G401 (cell line): Measurements from ENCODE around the gene NHLH1. TPM values are rescaled to one million over a fixed set of nuclear protein-coding genes. Genes with fewer than 3 reads are reported as not detected.

Experiments
- DNase-seq: peaks from one replicate; pipeline ENCODE4 v3.0.0-alpha.2; 2015; ENCODE audit warnings: low spot score
- in situ Hi-C: cut with HindIII; loops from 2 replicates; pipeline ENCODE4 v1.10.0; 2016; ENCODE audit warnings: low sequenced_read_pairs, mixed read lengths
- total RNA-seq: library from RNA; depleted of rRNA; stranded (reverse); fragments of >200 nt; shearing (Covaris generic); gene quantifications from 2 replicates; pipeline ENCODE4 v1.2.3, GENCODE V29; 2014

The NHLH1 gene
- total RNA-seq, 1 experiment from 2014 or later = not detected

DNA sequence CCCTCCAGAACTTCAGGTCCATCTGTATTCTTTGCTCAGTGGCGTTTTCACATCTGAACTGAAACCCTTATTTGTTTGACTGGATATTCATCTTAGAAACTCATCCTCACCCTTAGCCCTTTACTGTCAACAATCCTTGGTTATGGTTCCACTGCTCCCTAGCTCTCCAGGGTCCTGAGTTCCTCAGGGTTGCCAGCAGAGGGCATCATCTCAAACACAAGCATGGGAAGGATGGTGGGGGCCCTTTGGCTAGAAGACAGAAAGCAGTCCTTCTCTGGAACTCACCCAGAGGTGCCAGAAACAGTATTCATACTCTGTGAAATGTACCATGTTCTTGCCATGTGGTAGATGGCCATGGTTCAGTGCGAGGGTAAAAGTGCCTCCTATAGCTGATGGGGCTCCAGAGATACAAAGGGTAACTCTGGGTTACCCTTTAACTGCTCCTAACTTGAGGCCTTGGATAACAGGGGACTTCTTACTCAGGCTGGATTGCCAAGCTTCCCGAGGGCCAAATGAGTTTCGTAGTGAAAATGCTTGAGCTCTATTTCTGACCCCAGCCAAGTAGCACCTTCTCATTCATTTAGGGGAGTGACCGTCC lies 12.4 kb upstream of the NHLH1 start:
- DNase-seq = peak; percentile 55
- in situ Hi-C loops = loop anchor here (5.0 kb wide), 1 partner anchor 43 kb away; no protein-coding TSS in a partner anchor

DNA sequence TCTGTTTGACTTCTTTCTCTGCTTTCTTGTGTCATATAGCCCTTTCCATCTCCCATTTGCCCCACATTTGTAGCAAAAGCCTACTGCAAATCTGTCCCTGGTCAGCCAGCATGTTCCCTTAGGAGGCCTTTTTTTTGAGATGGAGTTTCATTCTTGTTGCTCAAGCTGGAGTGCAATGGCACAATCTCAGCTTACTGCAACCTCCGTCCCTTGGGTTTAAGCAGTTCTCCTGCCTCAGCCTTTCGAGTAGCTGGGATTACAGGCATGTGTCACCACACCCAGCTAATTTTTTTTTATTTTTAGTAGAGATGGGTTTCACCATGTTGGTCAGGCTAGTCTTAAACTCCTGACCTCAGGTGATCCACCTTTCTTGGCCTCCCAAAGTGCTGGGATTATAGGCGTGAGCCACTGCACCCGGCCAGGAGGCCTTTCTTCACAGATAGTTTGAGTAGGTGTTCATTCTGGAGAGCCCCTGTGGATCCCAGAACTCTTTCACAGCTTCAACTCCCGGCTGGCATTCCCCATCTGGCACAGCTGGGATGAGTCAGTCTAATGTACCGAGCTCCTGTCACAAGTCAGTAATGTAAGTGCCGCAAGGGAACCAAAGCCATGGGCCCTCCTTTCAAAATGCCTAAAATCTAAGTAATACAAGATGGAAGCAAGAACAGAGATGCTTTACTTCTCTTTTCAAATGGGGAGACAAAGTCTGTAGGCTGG lies 9.4 kb upstream of the NHLH1 start:
- in situ Hi-C loops = no loop called here
- no peak for DNase-seq

DNA sequence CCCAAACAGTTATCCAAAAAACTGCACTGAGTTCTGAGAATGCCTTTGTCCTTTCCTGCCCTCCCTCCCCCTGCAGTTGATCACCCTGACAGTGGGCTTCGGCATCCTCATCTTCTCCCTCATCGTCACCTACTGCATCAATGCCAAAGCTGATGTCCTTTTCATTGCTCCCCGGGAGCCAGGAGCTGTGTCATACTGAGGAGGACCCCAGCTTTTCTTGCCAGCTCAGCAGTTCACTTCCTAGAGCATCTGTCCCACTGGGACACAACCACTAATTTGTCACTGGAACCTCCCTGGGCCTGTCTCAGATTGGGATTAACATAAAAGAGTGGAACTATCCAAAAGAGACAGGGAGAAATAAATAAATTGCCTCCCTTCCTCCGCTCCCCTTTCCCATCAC lies 8.8 kb upstream of the NHLH1 start:
- in situ Hi-C loops = no loop called here
- DNase-seq = no peak

DNA sequence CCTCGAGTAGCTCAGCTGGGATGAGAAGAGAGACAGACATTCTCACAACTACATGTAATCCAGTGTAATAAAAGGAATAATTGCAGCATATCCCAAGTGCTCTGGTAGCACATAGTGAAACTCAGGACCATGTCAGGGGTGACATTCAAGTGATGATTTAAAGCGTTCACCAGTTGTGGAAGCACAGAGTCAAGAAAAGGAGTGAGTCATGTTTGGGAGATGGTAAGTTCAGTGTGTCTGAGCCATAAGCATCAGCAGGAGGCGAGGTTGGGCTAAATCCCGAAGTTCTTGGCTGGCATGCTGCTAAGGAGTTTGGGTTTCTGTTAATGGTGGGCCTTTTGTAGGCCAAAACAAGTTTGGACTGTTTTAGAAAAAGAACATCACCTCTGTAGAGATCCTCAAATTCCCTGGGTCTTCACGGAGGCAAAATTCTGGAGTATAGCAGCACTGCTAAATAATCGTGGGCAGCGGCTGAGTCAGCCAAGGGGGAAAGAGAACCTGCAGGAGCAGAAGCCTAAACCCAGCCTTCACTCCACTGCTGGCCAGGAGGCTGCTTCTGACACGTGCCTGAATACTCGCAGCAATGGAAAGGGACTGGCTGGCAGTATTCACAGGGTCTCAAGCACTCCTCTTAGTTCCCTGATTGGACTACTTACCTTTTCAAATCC lies 7.2 kb upstream of the NHLH1 start:
- in situ Hi-C loops = no loop called here
- no peak for DNase-seq

GRCh38 chr1:160360227-160360695 lies 6.6 kb upstream of the NHLH1 start:
- in situ Hi-C loops = no loop called here

GRCh38 chr1:160361199-160361598 lies 5.7 kb upstream of the NHLH1 start:
- in situ Hi-C loops = no loop called here
- DNase-seq = no peak

More at GRCh38 chr1:160360227-160360695, 6.6 kb upstream of the NHLH1 start:
- no peak for DNase-seq

- no peak for DNase-seq
- in situ Hi-C loops = no loop called here
These were observed 5.1 kb upstream of the NHLH1 start for GRCh38 chr1:160361814-160362167.

DNA sequence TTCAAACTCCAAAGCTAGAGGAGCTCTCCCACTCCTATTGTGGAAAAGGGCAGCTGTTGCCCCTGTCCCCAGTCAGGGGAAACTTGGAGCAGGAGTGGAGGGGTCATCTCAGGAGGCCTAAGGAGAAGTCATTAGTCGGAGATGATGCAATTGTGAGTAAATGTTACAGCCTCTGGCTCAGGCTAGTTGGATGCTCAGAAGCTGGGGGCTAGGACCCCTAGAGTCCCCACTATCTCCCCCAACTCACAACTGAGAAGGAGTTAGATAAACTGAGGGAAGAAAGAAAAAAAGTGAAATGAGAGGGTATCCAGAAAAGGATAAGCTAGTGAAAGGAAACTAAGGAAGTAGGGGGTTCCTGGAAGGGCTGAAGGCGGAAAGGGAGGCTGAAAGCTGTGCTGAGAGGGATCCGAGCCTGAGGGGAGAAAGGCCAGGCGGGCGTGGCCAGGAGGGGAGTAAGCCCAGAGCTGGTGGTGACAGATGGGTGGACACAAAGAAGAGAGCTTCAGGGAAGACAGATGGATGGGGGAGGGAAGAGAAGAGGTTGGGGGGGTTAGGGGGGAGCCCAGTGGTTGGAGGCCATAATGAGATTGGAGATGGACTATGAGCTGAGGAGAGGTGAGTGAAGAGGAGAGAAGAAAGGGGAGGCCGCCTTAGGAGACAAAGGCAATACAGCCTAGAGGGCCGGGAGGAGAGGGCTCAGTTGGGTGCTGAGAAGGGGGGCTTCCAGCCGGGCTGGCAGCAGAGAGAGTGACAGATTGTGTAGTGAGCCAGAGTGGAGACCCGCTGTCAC lies 4.5 kb upstream of the NHLH1 start:
- DNase-seq = peak; percentile 33
- in situ Hi-C loops = no loop called here

DNA sequence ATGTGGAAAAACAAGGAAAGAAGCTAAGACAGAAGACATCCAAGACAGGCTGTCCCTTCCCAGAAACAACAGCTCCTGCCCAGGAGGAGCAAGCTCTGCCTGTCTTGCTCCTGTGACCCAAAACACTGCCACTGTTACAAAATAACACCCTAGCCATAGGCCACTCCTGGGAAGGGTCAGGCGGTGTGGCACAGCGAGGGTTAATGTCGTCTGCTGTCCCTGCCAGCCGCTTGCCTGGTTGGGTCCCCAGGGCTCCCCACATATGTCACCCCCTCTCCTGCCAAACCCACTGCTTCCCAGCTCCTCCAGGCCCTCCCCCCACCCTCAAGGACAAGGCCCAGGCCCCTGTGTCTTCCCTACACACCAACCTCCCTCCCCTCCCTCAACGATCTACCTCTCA lies 3.9 kb upstream of the NHLH1 start:
- in situ Hi-C loops = no loop called here
- peak; percentile 69 for DNase-seq

GRCh38 chr1:160363951-160364735 lies 2.7 kb upstream of the NHLH1 start:
- in situ Hi-C loops = no loop called here
- DNase-seq = no peak

DNA sequence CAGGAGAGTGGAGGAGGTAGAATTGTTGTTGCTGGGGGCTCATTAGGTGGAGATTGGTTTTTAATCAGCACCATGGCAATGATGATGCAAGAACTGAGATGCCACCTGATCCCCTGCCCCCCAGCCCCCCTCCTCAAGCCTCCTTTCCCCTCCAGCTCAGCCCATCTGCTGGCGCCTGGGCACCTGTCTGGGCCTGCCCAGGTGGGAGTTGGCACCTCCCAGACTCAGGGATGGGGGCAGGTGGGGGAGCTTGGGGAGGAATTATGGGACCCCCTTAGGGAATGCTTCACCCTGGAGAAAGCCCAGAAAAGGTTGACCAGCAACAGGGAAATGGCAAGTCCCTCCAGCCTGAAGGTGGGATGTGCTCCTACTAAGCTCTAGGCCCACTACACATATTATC lies 1.5 kb upstream of the NHLH1 start:
- in situ Hi-C loops = no loop called here
- DNase-seq = no peak

GRCh38 chr1:160367516-160367900 lies 637 bp downstream of the NHLH1 start:
- in situ Hi-C loops = no loop called here
- DNase-seq = no peak

DNA sequence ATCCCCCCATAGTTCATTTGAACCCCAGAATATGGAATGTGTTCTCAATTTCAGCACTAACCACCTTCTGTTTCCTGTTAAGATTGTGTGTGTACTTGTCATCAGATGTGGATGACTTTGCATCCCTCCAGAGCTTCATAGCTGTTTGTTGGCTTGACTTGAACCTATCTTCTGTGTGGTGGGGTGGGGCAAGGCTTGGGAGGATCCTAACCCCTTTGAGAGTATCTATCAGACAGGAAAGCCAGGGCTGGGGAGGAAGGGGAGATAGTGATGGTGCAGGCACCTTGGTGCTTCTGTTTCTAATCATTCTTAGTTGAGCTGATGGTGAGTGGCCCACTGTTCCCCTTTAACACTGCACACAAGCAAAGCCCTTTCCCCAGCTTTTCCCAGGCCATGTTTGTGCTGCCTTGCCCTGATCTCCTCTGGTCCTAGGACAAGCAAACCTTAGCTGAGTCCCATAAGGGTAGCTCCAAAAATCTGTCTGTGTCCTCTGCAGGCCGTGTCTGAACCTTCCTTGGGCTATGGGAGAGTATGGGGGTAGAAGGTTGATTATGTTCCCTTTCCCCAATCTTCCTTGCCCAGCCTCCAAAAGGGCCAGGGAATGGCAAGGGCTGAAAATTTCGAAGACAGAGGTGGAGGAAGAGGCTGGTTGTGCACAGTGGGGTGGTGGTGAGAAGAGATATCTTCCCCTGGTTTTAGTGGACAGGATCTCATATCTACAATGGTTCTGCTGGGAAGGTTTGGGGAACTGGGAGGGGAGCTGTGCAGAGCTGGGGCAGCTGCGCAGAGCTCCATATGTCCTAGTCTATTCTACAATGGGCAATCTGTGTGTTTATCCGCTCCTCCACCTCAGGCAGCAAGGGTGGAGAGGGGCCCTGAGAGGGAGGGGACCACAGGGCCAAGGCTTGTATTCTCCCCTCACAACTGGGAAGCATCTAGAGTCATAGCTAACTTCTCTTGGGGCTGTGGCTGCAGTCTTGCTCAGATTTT lies 1.4 kb downstream of the NHLH1 start:
- no peak for DNase-seq
- in situ Hi-C loops = no loop called here

DNA sequence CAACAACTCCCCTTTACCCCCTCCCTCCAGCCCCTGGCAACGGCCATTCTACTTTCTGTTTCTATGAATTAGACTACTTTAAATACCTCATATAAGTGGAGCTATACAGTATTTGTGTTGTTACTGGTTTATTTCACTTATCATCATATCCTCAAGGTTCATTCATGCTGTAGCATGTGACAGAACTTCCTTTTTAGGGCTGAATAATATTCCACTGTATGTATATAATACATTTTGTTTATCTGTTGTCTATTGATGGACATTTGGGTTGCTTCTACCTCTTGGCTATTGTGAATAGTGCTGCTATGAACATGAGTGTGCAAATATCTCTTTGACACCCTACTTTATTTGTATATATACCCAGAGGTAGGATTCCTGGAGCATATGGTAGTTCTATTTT lies 2.2 kb downstream of the NHLH1 start:
- in situ Hi-C loops = no loop called here
- DNase-seq = no peak

DNA sequence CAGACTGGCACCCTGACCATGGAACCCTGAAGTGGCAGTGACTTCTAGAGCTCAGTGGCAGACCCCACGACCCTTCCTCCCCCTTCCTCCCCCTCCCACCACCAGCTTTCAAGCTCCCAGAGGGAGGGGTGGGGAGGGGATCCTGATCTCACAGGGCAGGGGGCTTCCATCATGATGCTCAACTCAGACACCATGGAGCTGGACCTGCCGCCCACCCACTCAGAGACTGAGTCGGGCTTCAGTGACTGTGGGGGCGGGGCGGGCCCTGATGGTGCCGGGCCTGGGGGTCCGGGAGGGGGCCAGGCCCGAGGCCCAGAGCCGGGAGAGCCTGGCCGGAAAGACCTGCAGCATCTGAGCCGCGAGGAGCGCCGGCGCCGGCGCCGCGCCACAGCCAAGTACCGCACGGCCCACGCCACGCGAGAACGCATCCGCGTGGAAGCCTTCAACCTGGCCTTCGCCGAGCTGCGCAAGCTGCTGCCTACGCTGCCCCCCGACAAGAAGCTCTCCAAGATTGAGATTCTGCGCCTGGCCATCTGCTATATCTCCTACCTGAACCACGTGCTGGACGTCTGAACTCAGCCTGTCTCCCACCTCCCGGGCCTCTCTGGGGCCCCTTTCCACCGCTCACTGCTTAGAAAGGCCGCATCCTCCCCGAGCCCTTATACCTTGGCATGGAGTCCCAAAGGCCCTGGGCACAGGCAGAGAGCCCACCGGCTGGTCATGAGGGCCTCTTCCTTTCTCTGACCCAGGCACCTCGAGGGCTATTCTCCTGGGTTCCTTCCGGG lies 3.9 kb downstream of the NHLH1 start:
- in situ Hi-C loops = no loop called here

GRCh38 chr1:160371346-160371631 lies 4.4 kb downstream of the NHLH1 start:
- no peak for DNase-seq
- in situ Hi-C loops = no loop called here

More for the DNA sequence above, 3.9 kb downstream of the NHLH1 start:
- DNase-seq = no peak

- no peak for DNase-seq
- in situ Hi-C loops = no loop called here
These were observed 4.9 kb downstream of the NHLH1 start for GRCh38 chr1:160371756-160372155.
